H1 (cell line): ENCODE results near the gene LLGL2. TPM values are rescaled to one million over a fixed set of nuclear protein-coding genes. Genes with fewer than 3 reads are reported as not detected.
A peak's percentile ranks its signal among the peaks of the same experiment; 100 is the strongest.

Experiments used
- CTCF ChIA-PET: fragments of 300-600 bp; sonication (Branson Sonifier 250); formaldehyde crosslinking; loops from one replicate; lab custom pipeline; 2021; ENCODE audit not compliant: partially characterized antibody; lab: Charles Lee
- POLR2A ChIA-PET: fragments of 300-600 bp; sonication (Branson Sonifier 250); formaldehyde crosslinking; loops from one replicate; lab custom pipeline; 2021; ENCODE audit warnings: inconsistent platforms; ENCODE audit not compliant: partially characterized antibody; lab: Charles Lee
- DNase-seq, 2 experiments: peaks; one replicate each; pipeline versions ENCODE4 v3.0.0 to v3.0.0-alpha.2; 2010 to 2022; ENCODE audit warnings: low spot score in 2 of 2, low read depth in 1 of 2, mixed read lengths in 1 of 2
- FAIRE-seq: peaks from 2 replicates; lab custom pipeline; 2011; peaks lifted over from hg19 to GRCh38; lab: Jason Lieb, UNC
- H2AFZ ChIP-seq: 2 replicates; pipeline ENCODE4 v1.8.1; 2012; ENCODE audit warnings: low read length, inconsistent platforms
- H2AK5ac ChIP-seq: 2 replicates; pipeline ENCODE4 v1.6.1; 2013; ENCODE audit warnings: low read depth, low read length
- H2BK120ac ChIP-seq: replicated peaks from 2 replicates; pipeline ENCODE3; 2013; ENCODE audit warnings: low read depth, low read length, inconsistent platforms
- H2BK12ac ChIP-seq: 2 replicates; pipeline ENCODE4 v1.6.1; 2013; ENCODE audit warnings: low read depth, low read length
- H2BK15ac ChIP-seq: 2 replicates; pipeline ENCODE4 v1.6.1; 2013; ENCODE audit warnings: low read length
- H2BK20ac ChIP-seq: 2 replicates; pipeline ENCODE4 v1.6.1; 2013; ENCODE audit warnings: low read length
- H2BK5ac ChIP-seq: 2 replicates; pipeline ENCODE4 v1.6.1; 2013; ENCODE audit warnings: low read depth, low read length
- H3K14ac ChIP-seq: 2 replicates; pipeline ENCODE4 v1.6.1; 2013; ENCODE audit warnings: inconsistent platforms; ENCODE audit not compliant: insufficient read length
- H3K18ac ChIP-seq: 2 replicates; pipeline ENCODE4 v1.6.1; 2013; ENCODE audit warnings: low read length; ENCODE audit errors: extremely low read depth
- H3K23ac ChIP-seq: 2 replicates; pipeline ENCODE4 v1.6.1; 2013; ENCODE audit warnings: inconsistent platforms; ENCODE audit not compliant: insufficient read length
- H3K23me2 ChIP-seq: 2 replicates; pipeline ENCODE4 v1.6.1; 2013; ENCODE audit warnings: low read depth, low read length
- H3K27ac ChIP-seq: 2 replicates; pipeline ENCODE4 v1.6.1; 2011; ENCODE audit warnings: low read depth, low read length, inconsistent platforms
- H3K27me3 ChIP-seq, 4 experiments: replicated peaks in 1 of 4; 1 replicate in 1 of 4; 2 replicates in 3 of 4; pipeline versions ENCODE4 v1.6.1 to v1.8.1; 2011 to 2013; ENCODE audit warnings: low read length in 3 of 4, mild to moderate bottlenecking in 3 of 4, inconsistent platforms in 2 of 4, mixed read lengths in 2 of 4, moderate library complexity in 1 of 4; ENCODE audit not compliant: control insufficient read depth in 3 of 4, insufficient read depth in 3 of 4; ENCODE audit errors: extremely low read depth in 1 of 4
- H3K36me3 ChIP-seq, 4 experiments: 2 replicates each; pipeline versions ENCODE4 v1.6.1 to v1.8.1; 2011 to 2013; ENCODE audit warnings: mild to moderate bottlenecking in 4 of 4, low read length in 3 of 4, moderate library complexity in 2 of 4, control low read depth in 1 of 4, inconsistent platforms in 1 of 4; ENCODE audit not compliant: insufficient read depth in 4 of 4, control insufficient read depth in 2 of 4
- H3K4ac ChIP-seq: replicated peaks from 2 replicates; pipeline ENCODE3; 2013; ENCODE audit warnings: low read length, low read depth, mixed read lengths, inconsistent platforms; ENCODE audit not compliant: insufficient read length
- H3K4me1 ChIP-seq, 4 experiments: replicated peaks in 1 of 4; 1 replicate in 1 of 4; 2 replicates in 3 of 4; pipeline versions ENCODE4 v1.6.1 to v1.8.1; 2011 to 2013; ENCODE audit warnings: low read length in 3 of 4, inconsistent platforms in 2 of 4, mixed read lengths in 1 of 4; ENCODE audit not compliant: insufficient read depth in 4 of 4, control insufficient read depth in 3 of 4
- H3K4me2 ChIP-seq, 2 experiments: 2 replicates each; pipeline versions ENCODE4 v1.6.1 to v1.8.1; 2011 to 2013; ENCODE audit warnings: low read depth in 2 of 2, low read length in 2 of 2, control low read depth in 1 of 2, inconsistent platforms in 1 of 2, mild to moderate bottlenecking in 1 of 2; ENCODE audit not compliant: insufficient read depth in 1 of 2
- H3K4me3 ChIP-seq, 4 experiments: fragments of 200-600, 300-600 bp in 1 of 4; sonication (generic), shearing (Covaris generic), sonication (Bioruptor Twin) in 1 of 4; 2 replicates each; pipeline versions ENCODE4 v1.5.1 to v1.8.1; 2011 to 2016; ENCODE audit warnings: low read length in 4 of 4, low read depth in 3 of 4, control low read depth in 2 of 4, inconsistent platforms in 2 of 4, mild to moderate bottlenecking in 2 of 4, mixed read lengths in 1 of 4, moderate library complexity in 1 of 4; ENCODE audit not compliant: insufficient read depth in 2 of 4; ENCODE audit errors: extremely low read depth in 1 of 4
- H3K56ac ChIP-seq: replicated peaks from 2 replicates; pipeline ENCODE3; 2013; ENCODE audit warnings: low read depth, mild to moderate bottlenecking, mixed read lengths, low read length, inconsistent platforms; ENCODE audit not compliant: insufficient read length
- H3K79me1 ChIP-seq: 2 replicates; pipeline ENCODE4 v1.6.1; 2013; ENCODE audit warnings: low read depth, low read length, control low read depth
- H3K79me2 ChIP-seq, 2 experiments: 2 replicates each; pipeline versions ENCODE4 v1.6.1 to v1.8.1; 2012 to 2013; ENCODE audit warnings: low read length in 2 of 2, mild to moderate bottlenecking in 2 of 2, inconsistent platforms in 1 of 2; ENCODE audit not compliant: insufficient read depth in 2 of 2, control insufficient read depth in 1 of 2
- H3K9ac ChIP-seq, 4 experiments: replicated peaks in 1 of 4; 1 replicate in 1 of 4; 2 replicates in 3 of 4; pipeline versions ENCODE4 v1.6.1 to v1.8.1; 2011 to 2013; ENCODE audit warnings: low read depth in 3 of 4, low read length in 3 of 4, control low read depth in 2 of 4, mild to moderate bottlenecking in 2 of 4, moderate library complexity in 2 of 4, inconsistent platforms in 1 of 4; ENCODE audit errors: extremely low read depth in 1 of 4
- H3K9me3 ChIP-seq, 2 experiments: 2 replicates each; pipeline versions ENCODE4 v1.6.1 to v1.8.1; 2012 to 2013; ENCODE audit warnings: mild to moderate bottlenecking in 2 of 2, moderate library complexity in 2 of 2, control low read depth in 1 of 2, inconsistent platforms in 1 of 2, low read depth in 1 of 2, low read length in 1 of 2, mixed read lengths in 1 of 2; ENCODE audit not compliant: insufficient read depth in 2 of 2
- H4K20me1 ChIP-seq, 2 experiments: replicated peaks in 1 of 2; 2 replicates each; pipeline versions ENCODE3 to v1.8.1; 2011 to 2013; ENCODE audit warnings: inconsistent platforms in 2 of 2, low read length in 2 of 2, mild to moderate bottlenecking in 1 of 2; ENCODE audit not compliant: insufficient read depth in 2 of 2, control insufficient read depth in 1 of 2
- H4K5ac ChIP-seq: 2 replicates; pipeline ENCODE4 v1.6.1; 2013; ENCODE audit warnings: low read length, low read depth, mixed read lengths, inconsistent platforms; ENCODE audit not compliant: insufficient read length
- H4K8ac ChIP-seq: 2 replicates; pipeline ENCODE4 v1.8.0; 2013; ENCODE audit warnings: mild to moderate bottlenecking, moderate library complexity, low read length, inconsistent platforms; ENCODE audit not compliant: insufficient read depth; ENCODE audit errors: extremely low read depth
- H4K91ac ChIP-seq: replicated peaks from 2 replicates; pipeline ENCODE3; 2013; ENCODE audit warnings: low read length, mixed read lengths, inconsistent platforms; ENCODE audit not compliant: insufficient read length
- KDM4A ChIP-seq: IDR thresholded peaks from one replicate; pipeline ENCODE4 v1.7.1; 2012; ENCODE audit warnings: low read depth, mild to moderate bottlenecking, moderate library complexity, low read length, inconsistent platforms; ENCODE audit not compliant: severe bottlenecking
- PHF8 ChIP-seq: fragments of 200-600 bp; sonication (generic); conservative IDR thresholded peaks from 2 replicates; pipeline ENCODE4 v1.7.1; 2012; ENCODE audit warnings: low read depth, mild to moderate bottlenecking, inconsistent platforms, low read length, moderate library complexity
- POLR2A ChIP-seq, 2 experiments: IDR thresholded peaks; 1 replicate in 1 of 2; 2 replicates in 1 of 2; pipeline ENCODE4 v1.6.1; 2011; ENCODE audit warnings: low read depth in 2 of 2, low read length in 2 of 2, mild to moderate bottlenecking in 2 of 2; ENCODE audit errors: control extremely low read depth in 1 of 2
- RFX5 ChIP-seq: IDR thresholded peaks from 2 replicates; pipeline ENCODE4 v1.6.1; 2011; ENCODE audit warnings: low read depth, low read length, improper control_type of control experiment, borderline replicate concordance
- TAF1 ChIP-seq: IDR thresholded peaks from 2 replicates; pipeline ENCODE4 v1.6.1; 2011; ENCODE audit warnings: mild to moderate bottlenecking, low read depth, low read length
- TEAD4 ChIP-seq: IDR thresholded peaks from 2 replicates; pipeline ENCODE4 v1.6.1; 2012; ENCODE audit warnings: low read depth, low read length, inconsistent platforms, mixed read lengths
- WGBS, 2 experiments: shearing (Covaris generic) in 1 of 2; methylation state at CpG; one replicate each; pipeline versions ENCODE4 v1.1.6 to v1.1.7; 2013 to 2015; ENCODE audit warnings: low lambda C conversion rate in 2 of 2, mixed read lengths in 2 of 2, inconsistent platforms in 1 of 2, low coverage in 1 of 2, missing lambda C conversion rate in 1 of 2; ENCODE audit not compliant: insufficient replicate concordance in 2 of 2, insufficient coverage in 1 of 2, insufficient read length in 1 of 2; ENCODE audit errors: extremely low coverage in 1 of 2, missing lambda C conversion rate in 1 of 2; 5-methylcytosine and 5-hydroxymethylcytosine counted together
- polyA plus RNA-seq, 7 experiments: library from polyadenylated mRNA; depleted of rRNA in 3 of 7; stranded (reverse) in 5 of 7; unstranded in 2 of 7; fragments of >200 nt in 5 of 7; fragments of 200-250 nt in 2 of 7; gene quantifications; 1 replicate in 5 of 7; 2 replicates in 1 of 7; 4 replicates in 1 of 7; pipeline versions ENCODE4 v1.2.1 to v1.2.3, GENCODE V29; 2011 to 2013; ENCODE audit warnings: missing spikeins in 2 of 7, mixed read lengths in 2 of 7
- total RNA-seq: library from RNA; stranded (reverse); fragmentation: NEBNext Ultra II Directional; extraction: Animal tissue kit (Norgen Biotek cat#: 25700); gene quantifications from 2 replicates; pipeline ENCODE4 v1.2.1, GENCODE V29; 2021

Gene LLGL2
- total and polyA plus RNA-seq, 2 of the 8 experiments (the other 6 are each of a cell fraction or from before 2014, with no cell fraction given), result 64.5 to 77.1 TPM

DNA sequence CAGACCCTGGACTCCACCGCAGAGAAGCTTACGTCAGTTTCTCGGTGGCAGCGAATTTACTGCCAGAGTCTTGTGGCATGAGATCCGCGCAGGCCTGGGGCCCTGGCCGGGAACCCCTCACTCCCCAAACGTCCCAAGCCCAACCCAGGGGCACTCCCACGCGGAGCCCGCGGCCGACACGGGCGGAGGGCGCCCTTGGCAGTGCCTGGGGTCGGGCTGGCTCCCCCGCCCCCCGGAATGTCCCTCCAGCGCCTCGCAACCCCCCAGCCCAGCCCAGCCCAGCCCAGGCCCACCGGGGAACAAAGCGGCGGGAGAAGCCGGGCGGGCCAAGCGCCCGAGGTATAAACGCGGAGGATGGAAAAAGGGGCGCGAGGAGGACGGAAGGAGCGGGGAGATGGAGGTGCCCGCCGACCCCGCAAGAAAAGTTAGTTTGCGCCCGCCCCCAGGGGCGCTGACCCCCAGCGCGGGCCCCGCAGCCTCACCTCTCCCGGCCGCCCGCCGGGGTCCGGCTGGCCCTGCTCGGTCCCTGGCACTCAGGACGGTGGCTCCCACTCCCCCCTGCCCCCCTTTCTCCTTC is 10.5 kb upstream of the LLGL2 start:
- H4K91ac ChIP-seq, result no peak overlapping the region
- peaks cover 0 to 10% (median 4%) of the 10 kb centered on the region in 4 experiments; a peak in 3 of 8 replicates for H3K36me3 ChIP-seq
- H2BK20ac ChIP-seq, result no peak overlapping the region
- H4K20me1 ChIP-seq, result peaks cover 2 to 33% of the 10 kb centered on the region in 2 experiments
- peak overlapping the region; percentile 59 for H3K27ac ChIP-seq
- H2BK120ac ChIP-seq, result no peak overlapping the region
- H2BK12ac ChIP-seq, result 0 out of 2 replicates have a peak overlapping the region, but pooled peaks have one; percentile 68
- peak overlapping the region; percentile 86 to 95 for H3K4me2 ChIP-seq
- no peak overlapping the region for H2AK5ac ChIP-seq
- peaks cover 0 to 14% (median 8%) of the 10 kb centered on the region in 4 experiments; a peak in 6 of 7 replicates for H3K4me1 ChIP-seq
- peaks cover 3% of the 10 kb centered on the region for H3K79me1 ChIP-seq
- no peak overlapping the region for H3K23ac ChIP-seq
- peak in 1 of 2 experiments; percentile 64 for DNase-seq
- TF ChIP-seq POLR2A (IDR thresholded peaks at IDR 0.05; ENCODE audit: control extremely low read depth in 1 of 2, low read depth in 2 of 2, low read length in 2 of 2) (peak in 1 of 2 experiments; percentile 61; a peak in 2 of 3 replicates), TEAD4 (peak; percentile 84), TAF1 (0 out of 2 replicates have a peak, but pooled peaks have one; percentile 16), PHF8 (peak; percentile 68), RFX5 (no peak), KDM4A (peak; percentile 67)
- H3K27me3 ChIP-seq, result no peaks in the 10 kb centered on the region
- no peak overlapping the region; the same call in 1 of the 2 replicates for H3K18ac ChIP-seq
- no peak overlapping the region for H3K14ac ChIP-seq
- peak overlapping the region; percentile 30 for H4K5ac ChIP-seq
- POLR2A ChIA-PET, result interaction anchor here (0.8 to 4.5 kb wide), 6 partner anchors 10 to 30 kb away, joined by 3 to 35 read pairs (median 4); no protein-coding TSS in a partner anchor
- peaks cover 0 to 16% of the 10 kb centered on the region in 2 experiments; a peak in 1 of 4 replicates for H3K79me2 ChIP-seq
- FAIRE-seq, result no peak
- no peak overlapping the region for H2BK15ac ChIP-seq
- no peak overlapping the region for H2AFZ ChIP-seq
- H3K23me2 ChIP-seq, result peaks cover 18% of the 10 kb centered on the region
- H2BK5ac ChIP-seq, result peak overlapping the region; percentile 52; the same call in 1 of the 2 replicates
- CTCF ChIA-PET, result interaction anchor here (1.1 to 3.9 kb wide), 3 partner anchors 11 to 110 kb away, joined by 3 to 31 read pairs (median 3); no protein-coding TSS in a partner anchor
- H3K9ac ChIP-seq, result peak overlapping the region; percentile 45 to 77 (median 70)
- H3K4me3 ChIP-seq, result peak overlapping the region; percentile 72 to 92 (median 82)
- 3% methylated on average over 24 of the region's 50 CpGs; no CpG with 5 or more reads in 1 of the 2 experiments for WGBS, 2 experiments
- no peaks in the 10 kb centered on the region for H3K9me3 ChIP-seq
- H3K4ac ChIP-seq, result peak overlapping the region; percentile 78
- peak overlapping the region; percentile 4; the same call in 1 of the 2 replicates for H4K8ac ChIP-seq
- H3K56ac ChIP-seq, result peak overlapping the region; percentile 42
